Measurements from ENCODE around the gene GRB2. TPM values are rescaled to one million over a fixed set of nuclear protein-coding genes. Genes with fewer than 3 reads are reported as not detected.
A peak's percentile ranks its signal among the peaks of the same experiment; 100 is the strongest.
"Not testable (repeated sequence)": the region's sequence is repeated elsewhere in the genome, so short reads cannot be mapped to it uniquely, and the experiment has no call there.

The GRB2 gene
- polyA plus RNA-seq, 2 of the 4 experiments (the other 2 are of a cell fraction): 91.4 to 91.9 TPM

- no peak for TF ChIP-seq RAD21 (conservative IDR thresholded peaks at IDR 0.05 in 1 of 2, IDR thresholded peaks at IDR 0.05 in 1 of 2)
- no peak for TF ChIP-seq POLR2A (IDR thresholded peaks at IDR 0.05; ENCODE audit: low read length)
- ChIA-PET POLR2A (interaction anchor here (2.1 kb wide), 1 partner anchor 14 kb away, joined by 6 read pairs; the partner anchor contains the start of gene MIF4GD), CTCF (interaction anchor here (0.8 to 10.1 kb wide), 6 partner anchors 9 to 127 kb away, joined by 3 to 110 read pairs (median 4); partner anchors contain the start of gene MIF4GD)
- Histone ChIP-seq H3K4me3 (no peak overlapping the region), H3K4me1 (peaks cover 8% of the 10 kb centered on the region), H3K27ac (no peak overlapping the region), H3K4me2 (no peak overlapping the region), H3K9me3 (no peaks in the 10 kb centered on the region)
- no peak for DNase-seq (ENCODE audit: low read depth in 1 of 2, low spot score in 1 of 2)
- WGBS (ENCODE audit: missing lambda C conversion rate): 91% methylated on average over 6 of the region's 6 CpGs
- no peak for FAIRE-seq
- no peak for ATAC-seq
Measured at GRCh38 chr17:75285123-75285522, 120.4 kb downstream of the GRB2 start.

GRCh38 chr17:75280189-75280588 is 125.3 kb downstream of the GRB2 start:
- DNase-seq (ENCODE audit: low read depth in 1 of 2, low spot score in 1 of 2); ATAC-seq; H3K4me2 ChIP-seq; H3K27ac ChIP-seq; H3K4me3 ChIP-seq; FAIRE-seq; H3K9me3 ChIP-seq: not testable (repeated sequence)
- 94% methylated on average over 4 of the region's 4 CpGs for WGBS (ENCODE audit: missing lambda C conversion rate)
- H3K4me1 ChIP-seq: peaks cover 11% of the 10 kb centered on the region
- ChIA-PET POLR2A (interaction anchor here (4.7 kb wide), 1 partner anchor 9 kb away, joined by 34 read pairs; the partner anchor contains the start of gene SLC25A19), CTCF (interaction anchor here (1.4 to 10.1 kb wide), 4 partner anchors 10 to 132 kb away, joined by 5 to 110 read pairs (median 16); partner anchors contain the start of genes MIF4GD and SLC25A19)

GRCh38 chr17:75277664-75278071 is 127.8 kb downstream of the GRB2 start:
- POLR2A ChIA-PET: interaction anchor here (0.5 to 4.7 kb wide), 4 partner anchors 11 to 375 kb away, joined by 3 to 34 read pairs (median 3); partner anchors contain the start of genes GGA3, MRPS7 and SLC25A19
- no peak for FAIRE-seq

More at GRCh38 chr17:75277664-75278071, 127.8 kb downstream of the GRB2 start:
- TF ChIP-seq TP53 (CRISPR knock-in tag; IDR thresholded peaks at IDR 0.05): no peak
- no peak for TF ChIP-seq BHLHE40 (IDR thresholded peaks at IDR 0.05; ENCODE audit: low read depth, low read length)
- no peak for TF ChIP-seq MAZ (IDR thresholded peaks at IDR 0.05; ENCODE audit: borderline replicate concordance, low read depth, low read length)
- TF ChIP-seq PHF8 (IDR thresholded peaks at IDR 0.05; ENCODE audit: borderline replicate concordance, low read depth): no peak
- TF ChIP-seq KDM5A (IDR thresholded peaks at IDR 0.05): no peak
- TF ChIP-seq MYC (IDR thresholded peaks at IDR 0.05; ENCODE audit: borderline replicate concordance, low read length): no peak
- no peak for TF ChIP-seq REST (IDR thresholded peaks at IDR 0.05)
- TF ChIP-seq JUNB (IDR thresholded peaks at IDR 0.05): no peak
- no peak for TF ChIP-seq CTCF (IDR thresholded peaks at IDR 0.05)
- TF ChIP-seq FOXS1 (CRISPR knock-in tag; IDR thresholded peaks at IDR 0.05): no peak
- no peak for TF ChIP-seq E2F6 (IDR thresholded peaks at IDR 0.05; ENCODE audit: borderline replicate concordance, low read depth)
- no peak for TF ChIP-seq BCL3 (IDR thresholded peaks at IDR 0.05)
- no peak for TF ChIP-seq HDAC2 (IDR thresholded peaks at IDR 0.05)
- no peak for TF ChIP-seq ZNF302 (CRISPR knock-in tag; IDR thresholded peaks at IDR 0.05)
- TF ChIP-seq GATA3 (IDR thresholded peaks at IDR 0.05; ENCODE audit: borderline replicate concordance): no peak
- no peak for TF ChIP-seq SREBF2 (IDR thresholded peaks at IDR 0.05)
- no peak for TF ChIP-seq ZFP36 (IDR thresholded peaks at IDR 0.05; ENCODE audit: borderline replicate concordance, partially characterized antibody)
- no peak for TF ChIP-seq ZSCAN20 (CRISPR knock-in tag; IDR thresholded peaks at IDR 0.05)
- CTCF ChIA-PET: interaction anchor here (0.6 to 10.1 kb wide), 12 partner anchors 7 to 221 kb away, joined by 3 to 110 read pairs (median 4); partner anchors contain the start of genes MIF4GD and SLC25A19
- H3K4me3 ChIP-seq: no peak overlapping the region
- H3K4me2 ChIP-seq: peak overlapping the region; percentile 32; the same call in 2 of the 3 replicates
- WGBS (ENCODE audit: missing lambda C conversion rate): 76% methylated on average over 6 of the region's 6 CpGs
- H3K9me3 ChIP-seq: no peaks in the 10 kb centered on the region
- ATAC-seq: 0 out of 6 replicates have a peak, but pooled peaks of 1 of the 2 experiments have one; percentile 17
- H3K4me1 ChIP-seq: peaks cover 15% of the 10 kb centered on the region
- H3K27ac ChIP-seq: 0 out of 6 replicates have a peak overlapping the region, but pooled peaks of 1 of the 2 experiments have one; percentile 2
- no peak for DNase-seq (ENCODE audit: low read depth in 1 of 2, low spot score in 1 of 2)
